ENCODE results near the gene EIF5B.
"Not testable (repeated sequence)": the region's sequence is repeated elsewhere in the genome, so short reads cannot be mapped to it uniquely, and the experiment has no call there.

The EIF5B gene

DNA sequence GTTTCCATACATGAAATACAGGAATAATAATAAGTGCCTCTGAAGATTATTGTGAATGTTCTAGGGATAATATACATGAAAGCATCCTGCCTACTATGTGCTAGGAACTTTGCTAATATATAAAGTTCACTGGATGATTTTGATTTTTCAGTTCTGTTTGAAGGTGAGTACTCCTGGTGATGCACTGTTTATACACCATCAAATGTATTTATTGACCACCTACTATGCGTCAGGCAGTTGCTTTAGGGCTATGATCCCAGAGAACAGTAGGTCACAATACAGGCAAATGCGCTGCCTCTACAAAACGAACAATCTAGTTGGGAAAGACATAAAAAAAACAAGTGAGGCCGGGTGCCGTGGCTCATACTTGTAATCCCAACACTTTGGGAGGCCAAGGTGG is 11.8 kb upstream of the EIF5B start:
- TF ChIP-seq CTCF (IDR thresholded peaks at IDR 0.05; ENCODE audit: control extremely low read depth, extremely low read depth, low read depth, missing control alignments) = no peak
- DNase-seq (ENCODE audit: extremely low spot score) = no peak
- CTCF ChIA-PET = interaction anchor here (0.7 kb wide), 1 partner anchor 11 kb away, joined by 3 read pairs; the partner anchor contains the start of gene TXNDC9
- POLR2A ChIA-PET = no interaction called here

DNA sequence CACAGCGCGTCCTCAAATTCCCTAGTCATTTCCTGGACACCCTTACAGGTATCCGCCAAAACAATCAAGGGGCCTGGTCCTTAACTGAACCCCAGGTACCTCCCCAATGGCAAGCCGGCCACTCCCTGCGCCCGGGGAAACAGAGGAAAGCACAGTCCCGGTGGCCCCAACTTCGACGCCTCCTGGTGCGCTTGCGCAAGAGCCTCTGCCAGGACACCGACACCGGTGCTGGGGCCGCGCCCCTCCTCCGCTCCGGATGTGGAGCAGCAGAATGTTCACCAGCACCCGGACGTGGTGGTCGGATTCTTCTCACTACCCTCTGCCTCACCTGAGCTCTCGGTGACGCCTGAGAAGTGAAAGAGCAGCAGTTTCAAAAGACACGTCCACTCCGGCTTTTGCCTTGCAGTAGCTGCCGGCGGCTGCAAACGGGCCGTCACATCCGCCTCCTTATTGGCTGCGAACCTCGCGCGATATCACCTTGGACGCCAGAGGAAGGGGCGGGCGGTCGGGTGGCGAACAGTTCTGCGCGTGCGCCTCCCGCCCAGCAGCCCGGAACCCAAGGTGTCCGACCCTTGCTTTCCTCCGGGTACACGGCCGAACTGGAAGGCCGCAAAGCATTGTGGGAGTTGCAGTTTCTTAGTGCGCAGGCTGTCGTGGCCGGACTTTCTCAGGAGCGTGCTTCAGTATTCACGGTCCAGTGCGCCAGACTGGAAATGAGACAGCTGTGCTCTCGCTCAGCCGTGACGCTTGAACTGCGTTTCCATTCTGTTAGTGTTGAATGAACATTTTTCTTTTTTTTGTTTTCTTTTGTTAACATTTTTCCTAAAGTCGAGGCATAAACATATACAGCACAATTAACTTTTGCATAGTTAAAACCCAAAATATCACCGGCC is 1.0 kb upstream of the EIF5B start, which contains the start of gene TXNDC9:
TSS of gene TXNDC9 (minus strand) at position 423 of the 893 bp plus-strand sequence. CDS start 3,123 bp downstream, outside the sequence.
- CTCF ChIA-PET = interaction anchor here (0.7 to 4.4 kb wide), 13 partner anchors 11 to 195 kb away, joined by 3 to 32 read pairs (median 3); partner anchors contain the start of genes C2orf15, LIPT1 and TSGA10
- no peak for TF ChIP-seq CTCF (IDR thresholded peaks at IDR 0.05; ENCODE audit: control extremely low read depth, extremely low read depth, low read depth, missing control alignments)
- peak; percentile 98 for DNase-seq (ENCODE audit: extremely low spot score)
- POLR2A ChIA-PET = interaction anchor here (1.0 to 1.5 kb wide), 2 partner anchors 154 to 156 kb away, joined by 3 read pairs; no protein-coding TSS in a partner anchor

GRCh38 chr2:99336804-99337112 is 431 bp upstream of the EIF5B start:
- CTCF ChIA-PET = interaction anchor here (0.7 to 4.4 kb wide), 14 partner anchors 11 to 195 kb away, joined by 3 to 32 read pairs (median 3); partner anchors contain the start of genes C2orf15, LIPT1 and TSGA10

GRCh38 chr2:99338029-99338585 is 918 bp downstream of the EIF5B start:
- ChIA-PET CTCF (interaction anchor here (1.0 to 4.4 kb wide), 7 partner anchors 9 to 166 kb away, joined by 3 to 32 read pairs (median 4); no protein-coding TSS in a partner anchor), POLR2A (no interaction called here)
- no peak for DNase-seq (ENCODE audit: extremely low spot score)
- TF ChIP-seq CTCF (IDR thresholded peaks at IDR 0.05; ENCODE audit: control extremely low read depth, extremely low read depth, low read depth, missing control alignments) = no peak

More at GRCh38 chr2:99336804-99337112, 431 bp upstream of the EIF5B start:
- TF ChIP-seq CTCF (IDR thresholded peaks at IDR 0.05; ENCODE audit: control extremely low read depth, extremely low read depth, low read depth, missing control alignments) = no peak
- DNase-seq (ENCODE audit: extremely low spot score) = no peak
- POLR2A ChIA-PET = interaction anchor here (1.5 kb wide), 1 partner anchor 154 kb away, joined by 3 read pairs; no protein-coding TSS in a partner anchor

DNA sequence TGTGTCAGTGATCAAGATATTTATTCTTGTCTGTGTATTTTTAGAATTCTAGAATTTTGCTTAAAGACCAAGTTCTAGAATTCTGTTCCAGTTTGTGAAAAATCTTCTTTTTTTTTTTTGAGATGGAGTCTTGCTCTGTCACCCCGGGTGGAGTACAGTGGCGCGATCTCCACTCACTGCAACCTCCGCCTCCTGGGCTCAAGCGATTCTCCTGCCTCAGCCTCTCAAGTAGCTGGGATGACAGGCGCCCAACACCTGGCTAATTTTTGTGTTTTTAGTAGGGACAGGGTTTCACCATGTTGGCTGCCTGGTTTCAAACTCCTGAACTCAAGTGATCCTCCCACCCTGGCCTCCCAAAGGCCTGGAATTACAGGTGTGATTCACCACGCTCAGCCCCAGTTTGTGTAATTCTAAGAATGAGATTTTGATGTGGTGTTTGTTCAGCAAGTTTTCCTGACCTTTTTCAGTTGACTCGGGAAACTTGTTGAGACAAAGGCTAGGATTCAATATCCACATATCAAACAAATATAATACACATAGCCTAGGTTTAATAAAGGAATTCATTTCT is 3.6 kb downstream of the EIF5B start:
- TF ChIP-seq CTCF (IDR thresholded peaks at IDR 0.05; ENCODE audit: control extremely low read depth, extremely low read depth, low read depth, missing control alignments) = no peak
- ChIA-PET CTCF (interaction anchor here (1.3 kb wide), 1 partner anchor 138 kb away, joined by 4 read pairs; no protein-coding TSS in a partner anchor), POLR2A (no interaction called here)
- no peak for DNase-seq (ENCODE audit: extremely low spot score)

DNA sequence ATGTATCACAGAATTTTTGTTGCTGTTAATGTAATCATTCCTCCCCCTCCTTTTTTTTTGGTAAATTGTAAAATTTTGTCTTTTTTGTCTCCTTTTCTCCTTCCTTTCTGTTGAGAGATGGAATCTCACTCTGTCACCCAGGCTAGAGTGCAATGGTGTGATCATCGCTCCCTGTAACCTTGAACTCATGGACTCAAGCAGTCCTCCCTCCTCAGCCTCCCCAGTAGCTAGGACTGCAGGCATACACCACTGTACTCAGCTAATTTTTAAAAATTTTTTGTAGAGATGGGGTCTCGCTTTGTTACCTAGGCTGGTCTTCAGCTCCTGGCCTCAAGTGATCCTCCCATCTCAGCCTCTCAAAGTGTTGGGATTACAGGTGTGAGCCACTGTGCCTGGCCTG is 5.3 kb downstream of the EIF5B start:
- no peak for DNase-seq (ENCODE audit: extremely low spot score)
- CTCF ChIA-PET = no interaction called here
- no peak for TF ChIP-seq CTCF (IDR thresholded peaks at IDR 0.05; ENCODE audit: control extremely low read depth, extremely low read depth, low read depth, missing control alignments)
- POLR2A ChIA-PET = no interaction called here

DNA sequence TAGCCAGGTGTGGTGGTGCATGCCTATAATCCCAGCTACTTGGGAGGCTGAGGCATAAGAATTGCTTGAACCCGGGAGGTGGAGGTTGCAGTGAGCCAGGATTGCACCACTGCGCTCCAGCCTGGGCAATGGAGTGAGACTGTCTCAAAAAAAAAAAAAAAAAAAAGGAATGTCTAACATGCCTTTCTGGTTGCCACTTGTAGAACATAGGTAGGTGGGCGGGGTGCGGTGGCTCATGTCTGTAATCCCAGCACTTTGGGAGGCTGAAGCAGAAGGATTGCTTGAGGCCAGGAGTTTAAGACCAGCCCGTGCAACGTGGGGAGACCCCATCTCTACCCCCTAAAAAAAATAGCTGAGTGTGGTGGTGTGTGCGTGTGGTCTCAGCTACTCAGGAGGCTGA is 8.3 kb downstream of the EIF5B start:
- DNase-seq (ENCODE audit: extremely low spot score); POLR2A ChIA-PET: not testable (repeated sequence)
- CTCF ChIA-PET = interaction anchor here (3.7 kb wide), 1 partner anchor 8 kb away, joined by 32 read pairs; the partner anchor contains the start of genes EIF5B and TXNDC9

All from GM10248 (cell line).